GM12878 (cell line): ENCODE measurements around the gene EPHA8. TPM values are rescaled to one million over a fixed set of nuclear protein-coding genes. Genes with fewer than 3 reads are reported as not detected.

ENCODE experiments used
- ATAC-seq: fragments of 200-7000 bp; cut with Tn5 transposase; 3 replicates; pipeline ENCODE4 v1.9.1; 2020; ENCODE audit warnings: mild to moderate bottlenecking, moderate library complexity
- BruUV-seq: library from RNA; stranded (reverse); fragments of 400-500 nt; replicated peaks from 2 replicates; lab custom pipeline; 2021; lab: Mats Ljungman, UMichigan
- CTCF ChIA-PET: fragments of 300-600 bp; sonication (Branson Sonifier 250); formaldehyde crosslinking; extraction: SDS; loops from one replicate; lab custom pipeline; 2021; ENCODE audit warnings: inconsistent platforms; lab: Yijun Ruan, JAX
- POLR2A ChIA-PET: fragments of 350-600 bp; formaldehyde crosslinking; extraction: SDS; loops from one replicate; lab custom pipeline; 2021; ENCODE audit warnings: inconsistent platforms; lab: Charles Lee
- RAD21 ChIA-PET: fragments of 300-600 bp; sonication (Branson Sonifier 250); formaldehyde crosslinking; loops from one replicate; lab custom pipeline; 2023; ENCODE audit warnings: antibody characterized with exemption; ENCODE audit not compliant: unreplicated experiment; lab: Charles Lee
- SMC1A ChIA-PET: fragments of 300-600 bp; sonication (Branson Sonifier 250); formaldehyde crosslinking; loops from one replicate; lab custom pipeline; 2023; ENCODE audit not compliant: unreplicated experiment, uncharacterized antibody; lab: Charles Lee
- DNase-seq: peaks from one replicate; pipeline ENCODE4 v3.0.0-alpha.2; 2011; ENCODE audit warnings: low read depth, low spot score
- FAIRE-seq: peaks from 3 replicates; lab custom pipeline; 2011; peaks lifted over from hg19 to GRCh38; lab: Jason Lieb, UNC
- H2AFZ ChIP-seq: 2 replicates; pipeline ENCODE4 v1.6.0; 2011; ENCODE audit warnings: low read depth, low read length, control low read depth; ENCODE audit not compliant: control insufficient read depth
- H3K27ac ChIP-seq: 2 replicates; pipeline ENCODE4 v1.5.1; 2011; ENCODE audit warnings: control low read depth; ENCODE audit not compliant: control insufficient read depth, insufficient read depth
- H3K27me3 ChIP-seq, 2 experiments: replicated peaks in 1 of 2; 2 replicates each; pipeline versions ENCODE4 v1.6.0 to v1.6.1; 2011; ENCODE audit warnings: low read length in 1 of 2; ENCODE audit not compliant: control insufficient read depth in 2 of 2, insufficient read depth in 2 of 2
- H3K36me3 ChIP-seq, 2 experiments: 2 replicates each; pipeline ENCODE4 v1.5.1; 2011; ENCODE audit warnings: low read length in 1 of 2; ENCODE audit not compliant: control insufficient read depth in 2 of 2, insufficient read depth in 2 of 2
- H3K4me1 ChIP-seq: 2 replicates; pipeline ENCODE4 v1.6.1; 2011; ENCODE audit warnings: mild to moderate bottlenecking, low read length, moderate library complexity, mixed read lengths; ENCODE audit not compliant: control insufficient read depth, insufficient read depth
- H3K4me2 ChIP-seq: 2 replicates; pipeline ENCODE4 v1.6.0; 2011; ENCODE audit warnings: control low read depth; ENCODE audit not compliant: control insufficient read depth, insufficient read depth
- H3K4me3 ChIP-seq: fragments of 200-600 bp; sonication (generic); 2 replicates; pipeline ENCODE4 v1.5.1; 2016
- H3K79me2 ChIP-seq: 2 replicates; pipeline ENCODE4 v1.6.0; 2011; ENCODE audit warnings: low read length; ENCODE audit not compliant: control insufficient read depth, insufficient read depth
- H3K9ac ChIP-seq: 2 replicates; pipeline ENCODE4 v1.8.0; 2011; ENCODE audit warnings: low read length, control low read depth, mixed read lengths; ENCODE audit not compliant: control insufficient read depth, insufficient read depth
- H3K9me3 ChIP-seq: replicated peaks from 3 replicates; pipeline ENCODE4 v1.5.1; 2011; ENCODE audit warnings: mild to moderate bottlenecking, low read length; ENCODE audit not compliant: control insufficient read depth, insufficient read depth
- H4K20me1 ChIP-seq: 2 replicates; pipeline ENCODE4 v1.6.0; 2011; ENCODE audit not compliant: control insufficient read depth, insufficient read depth
- CBX5 ChIP-seq: sonication (generic); IDR thresholded peaks from 2 replicates; pipeline ENCODE4 v1.6.1; 2016; ENCODE audit warnings: low read depth, moderate library complexity, mild to moderate bottlenecking, inconsistent platforms
- MEF2B ChIP-seq: fragments of 450-650 bp; IDR thresholded peaks from 2 replicates; pipeline ENCODE4 v1.6.1; 2018; ENCODE audit warnings: mild to moderate bottlenecking, moderate library complexity; ENCODE audit not compliant: partially characterized antibody, poor library complexity, severe bottlenecking
- WGBS: methylation state at CpG from one replicate; pipeline ENCODE4 v1.1.6; 2016; ENCODE audit warnings: low lambda C conversion rate; ENCODE audit not compliant: insufficient replicate concordance, insufficient coverage; ENCODE audit errors: missing lambda C conversion rate; 5-methylcytosine and 5-hydroxymethylcytosine counted together
- in situ Hi-C: fragments of 300-500 bp; cut with MboI; formaldehyde crosslinking; loops from 9 replicates; pipeline ENCODE4 v1.14.3; 2018; ENCODE audit warnings: mixed read lengths
- intact Hi-C: fragments of 100-400 bp; cut with micrococcal nuclease; formaldehyde crosslinking; loops from one replicate; pipeline ENCODE4 v1.14.2; 2022; ENCODE audit not compliant: unreplicated experiment
- polyA plus RNA-seq, 11 experiments: library from polyadenylated mRNA; depleted of rRNA in 4 of 11; unstranded in 6 of 11; stranded (reverse) in 5 of 11; fragments of >200 nt; fragmentation: Nextera tagmentation in 4 of 11; fragmentation: Illumina TruSeq in 1 of 11; extraction: Ambion mirVana in 4 of 11; extraction: Trizol in 1 of 11; gene quantifications; 1 replicate in 1 of 11; 2 replicates in 10 of 11; pipeline versions ENCODE4 v1.2.1 to v1.2.3, GENCODE V29; 2011 to 2016; ENCODE audit warnings: inconsistent platforms in 2 of 11, missing spikeins in 2 of 11, low read depth in 1 of 11
- total RNA-seq, 4 experiments: library from RNA; depleted of rRNA in 3 of 4; stranded (reverse); fragments of >200 nt in 3 of 4; fragmentation: Illumina TruSeq in 1 of 4; extraction: Trizol in 1 of 4; gene quantifications; 2 replicates each; pipeline versions ENCODE4 v1.2.1 to v1.2.3, GENCODE V29; 2013 to 2021
- TF ChIP-seq, protein P1 (sequence below): IDR thresholded peaks from 2 replicates; pipeline ENCODE4 v1.6.1; 2012; ENCODE audit warnings: improper control_type of control experiment, low read depth, low read length; ENCODE audit not compliant: insufficient replicate concordance
- TF ChIP-seq, protein P2 (sequence below): IDR thresholded peaks from 2 replicates; pipeline ENCODE4 v1.6.1; 2011; ENCODE audit warnings: borderline replicate concordance, low read depth, mild to moderate bottlenecking, moderate library complexity, low read length; ENCODE audit not compliant: insufficient read depth, poor library complexity, severe bottlenecking

EPHA8 gene
- total and polyA plus RNA-seq, 10 of the 15 experiments (the other 5 are each of a cell fraction or from before 2014, with no cell fraction given), result not detected

DNA sequence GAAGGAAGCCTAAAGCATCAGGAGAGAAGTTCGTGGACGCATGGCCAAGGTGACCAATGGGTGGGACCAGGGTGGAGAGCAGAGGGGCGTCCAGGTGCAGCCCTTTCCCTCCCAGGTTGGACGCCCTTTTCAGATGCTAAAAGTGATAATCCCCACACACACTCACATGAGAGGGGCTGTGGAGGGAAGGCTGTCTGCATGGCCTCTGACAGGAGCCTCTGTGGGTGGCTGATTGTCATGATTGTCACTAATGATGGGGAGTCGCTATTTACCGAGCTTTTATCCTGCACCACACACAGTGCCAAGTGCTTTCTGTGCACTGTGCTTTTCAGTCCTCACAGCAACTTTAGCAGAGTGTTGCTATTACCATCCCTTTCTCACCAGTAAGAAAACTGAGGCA, 46.0 kb downstream of the EPHA8 start:
- Histone ChIP-seq H3K4me3 (no peak overlapping the region), H3K27ac (no peak overlapping the region), H3K9ac (no peak overlapping the region), H3K4me2 (no peak overlapping the region), H3K79me2 (no peaks in the 10 kb centered on the region), H4K20me1 (no peaks in the 10 kb centered on the region), H3K4me1 (no peaks in the 10 kb centered on the region), H3K36me3 (no peaks in the 10 kb centered on the region), H2AFZ (no peak overlapping the region), H3K9me3 (no peaks in the 10 kb centered on the region), H3K27me3 (no peaks in the 10 kb centered on the region; a peak in 2 of 4 replicates)
- WGBS, result 24% methylated on average over 6 of the region's 6 CpGs
- ChIA-PET RAD21 (no interaction called here), SMC1A (no interaction called here), POLR2A (no interaction called here), CTCF (no interaction called here)
- DNase-seq, result no peak
- ATAC-seq, result no peak
- FAIRE-seq, result no peak
- in situ Hi-C loops (no loop called here), intact Hi-C loops (no loop called here)
- no TSS peak for BruUV-seq
- TF ChIP-seq CBX5 (no peak), MEF2B (no peak)
- TF ChIP-seq, protein P1, sequence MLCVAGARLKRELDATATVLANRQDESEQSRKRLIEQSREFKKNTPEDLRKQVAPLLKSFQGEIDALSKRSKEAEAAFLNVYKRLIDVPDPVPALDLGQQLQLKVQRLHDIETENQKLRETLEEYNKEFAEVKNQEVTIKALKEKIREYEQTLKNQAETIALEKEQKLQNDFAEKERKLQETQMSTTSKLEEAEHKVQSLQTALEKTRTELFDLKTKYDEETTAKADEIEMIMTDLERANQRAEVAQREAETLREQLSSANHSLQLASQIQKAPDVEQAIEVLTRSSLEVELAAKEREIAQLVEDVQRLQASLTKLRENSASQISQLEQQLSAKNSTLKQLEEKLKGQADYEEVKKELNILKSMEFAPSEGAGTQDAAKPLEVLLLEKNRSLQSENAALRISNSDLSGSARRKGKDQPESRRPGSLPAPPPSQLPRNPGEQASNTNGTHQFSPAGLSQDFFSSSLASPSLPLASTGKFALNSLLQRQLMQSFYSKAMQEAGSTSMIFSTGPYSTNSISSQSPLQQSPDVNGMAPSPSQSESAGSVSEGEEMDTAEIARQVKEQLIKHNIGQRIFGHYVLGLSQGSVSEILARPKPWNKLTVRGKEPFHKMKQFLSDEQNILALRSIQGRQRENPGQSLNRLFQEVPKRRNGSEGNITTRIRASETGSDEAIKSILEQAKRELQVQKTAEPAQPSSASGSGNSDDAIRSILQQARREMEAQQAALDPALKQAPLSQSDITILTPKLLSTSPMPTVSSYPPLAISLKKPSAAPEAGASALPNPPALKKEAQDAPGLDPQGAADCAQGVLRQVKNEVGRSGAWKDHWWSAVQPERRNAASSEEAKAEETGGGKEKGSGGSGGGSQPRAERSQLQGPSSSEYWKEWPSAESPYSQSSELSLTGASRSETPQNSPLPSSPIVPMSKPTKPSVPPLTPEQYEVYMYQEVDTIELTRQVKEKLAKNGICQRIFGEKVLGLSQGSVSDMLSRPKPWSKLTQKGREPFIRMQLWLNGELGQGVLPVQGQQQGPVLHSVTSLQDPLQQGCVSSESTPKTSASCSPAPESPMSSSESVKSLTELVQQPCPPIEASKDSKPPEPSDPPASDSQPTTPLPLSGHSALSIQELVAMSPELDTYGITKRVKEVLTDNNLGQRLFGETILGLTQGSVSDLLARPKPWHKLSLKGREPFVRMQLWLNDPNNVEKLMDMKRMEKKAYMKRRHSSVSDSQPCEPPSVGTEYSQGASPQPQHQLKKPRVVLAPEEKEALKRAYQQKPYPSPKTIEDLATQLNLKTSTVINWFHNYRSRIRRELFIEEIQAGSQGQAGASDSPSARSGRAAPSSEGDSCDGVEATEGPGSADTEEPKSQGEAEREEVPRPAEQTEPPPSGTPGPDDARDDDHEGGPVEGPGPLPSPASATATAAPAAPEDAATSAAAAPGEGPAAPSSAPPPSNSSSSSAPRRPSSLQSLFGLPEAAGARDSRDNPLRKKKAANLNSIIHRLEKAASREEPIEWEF, result no peak
- TF ChIP-seq, protein P2, sequence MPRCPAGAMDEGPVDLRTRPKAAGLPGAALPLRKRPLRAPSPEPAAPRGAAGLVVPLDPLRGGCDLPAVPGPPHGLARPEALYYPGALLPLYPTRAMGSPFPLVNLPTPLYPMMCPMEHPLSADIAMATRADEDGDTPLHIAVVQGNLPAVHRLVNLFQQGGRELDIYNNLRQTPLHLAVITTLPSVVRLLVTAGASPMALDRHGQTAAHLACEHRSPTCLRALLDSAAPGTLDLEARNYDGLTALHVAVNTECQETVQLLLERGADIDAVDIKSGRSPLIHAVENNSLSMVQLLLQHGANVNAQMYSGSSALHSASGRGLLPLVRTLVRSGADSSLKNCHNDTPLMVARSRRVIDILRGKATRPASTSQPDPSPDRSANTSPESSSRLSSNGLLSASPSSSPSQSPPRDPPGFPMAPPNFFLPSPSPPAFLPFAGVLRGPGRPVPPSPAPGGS, result no peak
